Breast epithelium (tissue), 4 donors: ENCODE measurements around the gene NECTIN4. TPM values are rescaled to one million over a fixed set of nuclear protein-coding genes. Genes with fewer than 3 reads are reported as not detected.
A peak's percentile ranks its signal among the peaks of the same experiment; 100 is the strongest.

Experiments
- DNase-seq, 2 donors: peaks; one replicate each; pipeline ENCODE4 v3.0.0-alpha.2; 2019; ENCODE audit warnings: low spot score in 2 of 2
- H3K27ac ChIP-seq, 2 donors: fragments of 200-600 bp; sonication (generic) in 1 of 2; one replicate each; pipeline ENCODE4 v1.5.1; 2016 to 2019; ENCODE audit warnings: mild to moderate bottlenecking in 1 of 2
- H3K27me3 ChIP-seq, 2 donors: fragments of 200-600 bp; sonication (generic) in 1 of 2; one replicate each; pipeline versions ENCODE4 v1.5.1 to v1.6.0; 2017 to 2019; ENCODE audit warnings: control low read depth in 1 of 2, mild to moderate bottlenecking in 1 of 2
- H3K36me3 ChIP-seq: fragments of 200-600 bp; one replicate; pipeline ENCODE4 v1.5.1; 2019
- H3K4me1 ChIP-seq, 2 donors: fragments of 200-600 bp; sonication (generic); one replicate each; pipeline ENCODE4 v1.5.1; 2016 to 2019; ENCODE audit warnings: control low read depth in 1 of 2
- H3K4me3 ChIP-seq, 3 donors: fragments of 200-600 bp; sonication (generic); 1 replicate in 2 of 3; 2 replicates in 1 of 3; pipeline ENCODE4 v1.5.1; 2016 to 2019; ENCODE audit warnings: mild to moderate bottlenecking in 3 of 3, moderate library complexity in 2 of 3
- H3K9me3 ChIP-seq, 2 donors: fragments of 200-600 bp; sonication (generic) in 1 of 2; one replicate each; pipeline ENCODE4 v1.5.1; 2016 to 2019; ENCODE audit warnings: control low read depth in 1 of 2
- POLR2A ChIP-seq: fragments of 450-650 bp; IDR thresholded peaks from one replicate; pipeline ENCODE4 v1.6.1; 2016; ENCODE audit warnings: antibody characterized with exemption, mild to moderate bottlenecking, moderate library complexity
- POLR2AphosphoS5 ChIP-seq, 3 donors: sonication (generic); formaldehyde crosslinking; IDR thresholded peaks; one replicate each; pipeline ENCODE4 v1.6.1; 2017; ENCODE audit warnings: antibody characterized with exemption in 3 of 3
- intact Hi-C: fragments of 100-400 bp; cut with DNase I; formaldehyde crosslinking; loops from one replicate; pipeline ENCODE4 v1.15.1; 2023; ENCODE audit warnings: low total_unique reads
- total RNA-seq, 3 donors: library from RNA; depleted of rRNA; stranded (reverse); fragments of >200 nt; gene quantifications; one replicate each; pipeline ENCODE4 v1.1.0, GENCODE V29; 2016
- TF ChIP-seq, protein P1 (sequence below), 3 donors: fragments of 450-650 bp; IDR thresholded peaks; one replicate each; pipeline ENCODE4 v1.5.1; 2016 to 2017; ENCODE audit warnings: antibody characterized with exemption in 3 of 3, mild to moderate bottlenecking in 3 of 3, moderate library complexity in 3 of 3

NECTIN4 gene
- total RNA-seq, 3 donors from 2014 or later, result 28.5 to 56.3 TPM; not detected in 1

DNA sequence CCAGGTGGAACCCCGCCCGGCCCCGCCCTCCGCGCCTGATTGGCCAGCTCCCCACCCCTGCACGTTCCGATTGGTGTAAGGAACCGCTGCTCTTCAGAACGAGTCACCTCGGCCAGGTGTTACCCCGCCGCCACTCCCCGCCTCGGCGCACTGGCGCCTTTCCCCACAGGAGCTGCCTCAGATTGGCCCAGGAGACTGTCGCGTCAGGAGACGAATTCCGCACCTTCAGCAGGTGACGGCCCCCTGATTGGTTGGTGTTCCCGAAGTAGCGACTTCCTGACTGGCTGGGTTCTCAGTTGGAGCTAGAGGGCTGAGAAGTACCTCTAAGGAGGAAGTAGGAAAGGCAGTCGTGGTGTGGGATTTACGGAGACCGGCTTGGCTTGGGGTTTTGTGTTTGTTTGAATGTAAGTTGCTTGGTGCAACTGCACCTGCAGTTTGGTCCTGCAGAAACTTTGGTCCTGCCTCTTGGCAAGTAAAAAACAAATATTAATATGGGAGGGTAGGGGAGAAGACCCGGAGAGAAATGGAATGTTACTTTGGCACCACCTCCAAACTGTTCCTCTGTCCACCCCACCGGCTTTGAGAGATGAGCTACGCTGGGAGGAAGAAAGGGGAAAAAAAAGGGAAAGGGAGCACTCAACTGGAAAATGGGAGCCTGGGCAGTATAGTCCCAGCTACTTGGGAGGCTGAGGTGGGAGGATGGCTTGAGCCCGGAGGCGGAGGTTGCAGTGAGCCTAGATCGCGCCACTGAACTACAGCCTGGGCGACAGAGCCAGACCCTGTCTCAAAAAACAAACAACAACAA is 68.0 kb downstream of the NECTIN4 start:
- TF ChIP-seq, protein P1, sequence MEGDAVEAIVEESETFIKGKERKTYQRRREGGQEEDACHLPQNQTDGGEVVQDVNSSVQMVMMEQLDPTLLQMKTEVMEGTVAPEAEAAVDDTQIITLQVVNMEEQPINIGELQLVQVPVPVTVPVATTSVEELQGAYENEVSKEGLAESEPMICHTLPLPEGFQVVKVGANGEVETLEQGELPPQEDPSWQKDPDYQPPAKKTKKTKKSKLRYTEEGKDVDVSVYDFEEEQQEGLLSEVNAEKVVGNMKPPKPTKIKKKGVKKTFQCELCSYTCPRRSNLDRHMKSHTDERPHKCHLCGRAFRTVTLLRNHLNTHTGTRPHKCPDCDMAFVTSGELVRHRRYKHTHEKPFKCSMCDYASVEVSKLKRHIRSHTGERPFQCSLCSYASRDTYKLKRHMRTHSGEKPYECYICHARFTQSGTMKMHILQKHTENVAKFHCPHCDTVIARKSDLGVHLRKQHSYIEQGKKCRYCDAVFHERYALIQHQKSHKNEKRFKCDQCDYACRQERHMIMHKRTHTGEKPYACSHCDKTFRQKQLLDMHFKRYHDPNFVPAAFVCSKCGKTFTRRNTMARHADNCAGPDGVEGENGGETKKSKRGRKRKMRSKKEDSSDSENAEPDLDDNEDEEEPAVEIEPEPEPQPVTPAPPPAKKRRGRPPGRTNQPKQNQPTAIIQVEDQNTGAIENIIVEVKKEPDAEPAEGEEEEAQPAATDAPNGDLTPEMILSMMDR (IDR thresholded peaks at IDR 0.05), result no peak
- TF ChIP-seq POLR2AphosphoS5 (IDR thresholded peaks at IDR 0.05) (no peak), POLR2A (no peak)
- intact Hi-C loops, result no loop called here
- peaks cover 0 to 16% of the 10 kb centered on the region in 2 donors for H3K4me1 ChIP-seq
- peak; percentile 98 to 99 for DNase-seq
- no peaks in the 10 kb centered on the region for H3K36me3 ChIP-seq
- H3K4me3 ChIP-seq, result peak overlapping the region; percentile 51 to 84 (median 58)
- no peaks in the 10 kb centered on the region for H3K9me3 ChIP-seq
- H3K27me3 ChIP-seq, result no peaks in the 10 kb centered on the region
- peak overlapping the region; percentile 88 to 93 for H3K27ac ChIP-seq

Other genes starting within 250 kb of the NECTIN4 start
- 1 to 10 TPM in 1 of 3 donors, under 1 TPM in 2; 0.64 to 1.6 (median 0.66) TPM for gene CD244, start 226.7 kb downstream of the NECTIN4 start, total RNA-seq
- 100 to 1,000 TPM in 1 of 3 donors, 1 to 10 TPM in 1, under 1 TPM in 1; 0.96 to 938 (median 2.0) TPM for gene ITLN1, start 204.4 kb downstream of the NECTIN4 start, total RNA-seq
- gene ITLN2, start 134.7 kb downstream of the NECTIN4 start, total RNA-seq, result 10 to 100 TPM in 1 of 3 donors, not detected in 2; 10.7 TPM
- gene F11R, start 68.4 kb downstream of the NECTIN4 start, total RNA-seq, result 10 to 100 TPM; 41.1 to 74.3 (median 48.8) TPM
- 100 to 1,000 TPM in 2 of 3 donors, 10 to 100 TPM in 1; 57.3 to 217 (median 109) TPM for gene TSTD1, start 50.6 kb downstream of the NECTIN4 start, total RNA-seq
- 10 to 100 TPM; 64.5 to 70.8 (median 64.6) TPM for gene USF1, start 43.6 kb downstream of the NECTIN4 start, total RNA-seq
- gene ARHGAP30, start 19.7 kb downstream of the NECTIN4 start, total RNA-seq, result 10 to 100 TPM in 1 of 3 donors, 1 to 10 TPM in 2; 5.2 to 16.5 (median 7.9) TPM
- 1 to 10 TPM; 5.8 to 9.8 (median 8.5) TPM for gene KLHDC9, start 8.8 kb upstream of the NECTIN4 start, total RNA-seq
- 10 to 100 TPM; 32.5 to 50.1 (median 37.0) TPM for gene PFDN2, start 28.5 kb upstream of the NECTIN4 start, total RNA-seq
- 10 to 100 TPM; 36.3 to 44.5 (median 37.0) TPM for gene NIT1, start 28.5 kb upstream of the NECTIN4 start, total RNA-seq
- gene DEDD, start 43.1 kb upstream of the NECTIN4 start, total RNA-seq, result 10 to 100 TPM; 28.7 to 39.0 (median 37.6) TPM
- 10 to 100 TPM; 76.0 to 90.3 (median 87.5) TPM for gene UFC1, start 64.4 kb upstream of the NECTIN4 start, total RNA-seq
- 10 to 100 TPM; 11.7 to 26.9 (median 24.9) TPM for gene USP21, start 69.9 kb upstream of the NECTIN4 start, total RNA-seq
- gene PPOX, start 76.9 kb upstream of the NECTIN4 start, total RNA-seq, result 10 to 100 TPM; 19.5 to 26.8 (median 25.2) TPM
- gene B4GALT3, start 87.9 kb upstream of the NECTIN4 start, total RNA-seq, result 10 to 100 TPM; 23.4 to 41.3 (median 29.4) TPM
- gene ADAMTS4, start 109.5 kb upstream of the NECTIN4 start, total RNA-seq, result 10 to 100 TPM in 2 of 3 donors, 1 to 10 TPM in 1; 4.8 to 85.5 (median 24.6) TPM
- 100 to 1,000 TPM; 102 to 129 (median 116) TPM for gene NDUFS2, start 112.8 kb upstream of the NECTIN4 start, total RNA-seq
- gene FCER1G, start 125.7 kb upstream of the NECTIN4 start, total RNA-seq, result 100 to 1,000 TPM in 1 of 3 donors, 10 to 100 TPM in 2; 40.3 to 153 (median 70.1) TPM
- not detected for gene APOA2, start 134.1 kb upstream of the NECTIN4 start, total RNA-seq
- 1 to 10 TPM; 6.9 to 9.4 (median 8.2) TPM for gene TOMM40L, start 136.5 kb upstream of the NECTIN4 start, total RNA-seq
- gene NR1I3, start 148.6 kb upstream of the NECTIN4 start, total RNA-seq, result not detected
- gene PCP4L1, start 169.2 kb upstream of the NECTIN4 start, total RNA-seq, result 1 to 10 TPM in 1 of 3 donors, under 1 TPM in 2; 0.32 to 2.0 (median 0.73) TPM
- 1 to 10 TPM; 1.3 to 3.6 (median 3.2) TPM for gene MPZ, start 220.4 kb upstream of the NECTIN4 start, total RNA-seq
- 10 to 100 TPM; 18.0 to 42.4 (median 23.9) TPM for gene SDHC, start 224.8 kb upstream of the NECTIN4 start, total RNA-seq